Panc1 (cell line): ENCODE results near the gene KRTAP10-10. TPM values are rescaled to one million over a fixed set of nuclear protein-coding genes. Genes with fewer than 3 reads are reported as not detected.

Experiments used
- ATAC-seq: fragments of 200-7000 bp; cut with Tn5 transposase; 2 replicates; pipeline ENCODE4 v1.9.1; 2020; ENCODE audit warnings: mild to moderate bottlenecking, moderate library complexity
- BruUV-seq: library from RNA; stranded (reverse); fragments of 400-500 nt; replicated peaks from 2 replicates; lab custom pipeline; 2021; lab: Mats Ljungman, UMichigan
- CTCF ChIA-PET: fragments of 300-600 bp; sonication (Branson Sonifier 250); formaldehyde crosslinking; loops from one replicate; lab custom pipeline; 2022; ENCODE audit warnings: antibody characterized with exemption; lab: Charles Lee
- POLR2A ChIA-PET: fragments of 300-600 bp; sonication (Branson Sonifier 250); formaldehyde crosslinking; loops from one replicate; lab custom pipeline; 2022; ENCODE audit warnings: antibody characterized with exemption; lab: Charles Lee
- DNase-seq: peaks from one replicate; pipeline ENCODE4 v3.0.0-alpha.2; 2010; ENCODE audit warnings: low read depth, low spot score
- H3K27ac ChIP-seq: 2 replicates; pipeline ENCODE4 v1.5.1; 2011; ENCODE audit warnings: mild to moderate bottlenecking, low read length, inconsistent platforms
- H3K27me3 ChIP-seq: fragments of 200-500 bp; sonication (Bioruptor generic); 2 replicates; pipeline ENCODE4 v1.6.0; 2014; ENCODE audit warnings: low read length, inconsistent platforms; ENCODE audit not compliant: control insufficient read depth, insufficient read depth
- H3K36me3 ChIP-seq: fragments of 200-500 bp; sonication (Bioruptor generic); 2 replicates; pipeline ENCODE4 v1.5.1; 2014; ENCODE audit warnings: inconsistent platforms, mild to moderate bottlenecking, low read length, moderate library complexity; ENCODE audit not compliant: control insufficient read depth, insufficient read depth
- H3K4me1 ChIP-seq: 2 replicates; pipeline ENCODE4 v1.5.1; 2011; ENCODE audit warnings: inconsistent platforms, mild to moderate bottlenecking, low read length, moderate library complexity; ENCODE audit not compliant: control insufficient read depth, insufficient read depth
- H3K4me3 ChIP-seq, 2 experiments: 2 replicates each; pipeline ENCODE4 v1.5.1; 2011 to 2012; ENCODE audit warnings: low read depth in 2 of 2, low read length in 2 of 2, mild to moderate bottlenecking in 2 of 2, inconsistent platforms in 1 of 2, moderate library complexity in 1 of 2
- H3K9me3 ChIP-seq: fragments of 200-500 bp; sonication (Bioruptor generic); 2 replicates; pipeline ENCODE4 v1.5.1; 2014; ENCODE audit warnings: low read depth, mild to moderate bottlenecking, inconsistent platforms, low read length, moderate library complexity; ENCODE audit not compliant: control insufficient read depth, insufficient read depth
- POLR2AphosphoS5 ChIP-seq: IDR thresholded peaks from 2 replicates; pipeline ENCODE4 v1.6.1; 2012; ENCODE audit warnings: mild to moderate bottlenecking, low read depth, low read length, moderate library complexity
- SIN3A ChIP-seq: IDR thresholded peaks from 2 replicates; pipeline ENCODE4 v1.6.1; 2012; ENCODE audit warnings: low read depth, mild to moderate bottlenecking, low read length, moderate library complexity, borderline replicate concordance; ENCODE audit not compliant: insufficient read depth
- TCF7L2 ChIP-seq: IDR thresholded peaks from 2 replicates; pipeline ENCODE4 v1.6.1; 2011; ENCODE audit warnings: mild to moderate bottlenecking, low read depth, low read length, inconsistent platforms
- in situ Hi-C: cut with HindIII; loops from 2 replicates; pipeline ENCODE4 v1.10.0; 2016; ENCODE audit warnings: low sequenced_read_pairs, low pct_unique_long_range_greater_than_20kb
- intact Hi-C: fragments of 100-400 bp; cut with micrococcal nuclease; formaldehyde crosslinking; loops from one replicate; pipeline ENCODE4 v1.10.0; 2022; ENCODE audit not compliant: unreplicated experiment
- total RNA-seq: library from RNA; stranded (reverse); gene quantifications from one replicate; pipeline ENCODE4 v1.2.1, GENCODE V29; 2021; ENCODE audit not compliant: unreplicated experiment
- TF ChIP-seq, protein P1 (sequence below): fragments of 450-650 bp; IDR thresholded peaks from 2 replicates; pipeline ENCODE4 v1.5.1; 2017; ENCODE audit warnings: mild to moderate bottlenecking
- TF ChIP-seq, protein P2 (sequence below), 2 experiments: IDR thresholded peaks; 2 replicates each; pipeline ENCODE4 v1.6.1; 2011 to 2012; ENCODE audit warnings: low read depth in 2 of 2, control low read depth in 1 of 2, low read length in 1 of 2, mild to moderate bottlenecking in 1 of 2, moderate library complexity in 1 of 2; ENCODE audit not compliant: insufficient read depth in 1 of 2

Gene KRTAP10-10
- total RNA-seq, 1 experiment from 2014 or later: not detected

DNA sequence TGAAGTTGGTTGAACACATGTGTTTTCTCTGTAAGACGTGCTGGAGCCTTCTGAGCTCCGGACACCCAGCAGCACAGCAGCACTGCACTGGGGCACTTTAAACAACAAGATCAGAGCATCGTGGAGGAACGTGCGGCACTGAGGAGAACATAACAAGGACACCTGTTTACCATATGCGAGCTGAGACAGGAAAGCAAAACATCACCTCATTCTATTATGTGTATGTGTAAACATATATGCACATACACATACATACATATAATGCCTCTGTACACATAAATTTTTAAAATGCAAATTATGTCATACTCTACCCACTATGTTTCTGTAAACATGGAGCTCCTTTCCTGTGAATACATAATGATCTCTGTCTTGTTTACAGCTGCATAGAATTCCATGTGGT, 41.6 kb upstream of the KRTAP10-10 start:
- no peaks in the 10 kb centered on the region for H3K9me3 ChIP-seq
- DNase-seq (no peak), ATAC-seq (no peak)
- H3K4me1 ChIP-seq: no peaks in the 10 kb centered on the region; the same call in 1 of the 2 replicates
- ChIA-PET CTCF (no interaction called here), POLR2A (no interaction called here)
- no peak overlapping the region for H3K27ac ChIP-seq
- no peaks in the 10 kb centered on the region for H3K36me3 ChIP-seq
- BruUV-seq: no TSS peak
- TF ChIP-seq SIN3A (no peak), TCF7L2 (no peak)
- in situ Hi-C loops (no loop called here), intact Hi-C loops (no loop called here)
- no peak overlapping the region for H3K4me3 ChIP-seq
- H3K27me3 ChIP-seq: no peaks in the 10 kb centered on the region

DNA sequence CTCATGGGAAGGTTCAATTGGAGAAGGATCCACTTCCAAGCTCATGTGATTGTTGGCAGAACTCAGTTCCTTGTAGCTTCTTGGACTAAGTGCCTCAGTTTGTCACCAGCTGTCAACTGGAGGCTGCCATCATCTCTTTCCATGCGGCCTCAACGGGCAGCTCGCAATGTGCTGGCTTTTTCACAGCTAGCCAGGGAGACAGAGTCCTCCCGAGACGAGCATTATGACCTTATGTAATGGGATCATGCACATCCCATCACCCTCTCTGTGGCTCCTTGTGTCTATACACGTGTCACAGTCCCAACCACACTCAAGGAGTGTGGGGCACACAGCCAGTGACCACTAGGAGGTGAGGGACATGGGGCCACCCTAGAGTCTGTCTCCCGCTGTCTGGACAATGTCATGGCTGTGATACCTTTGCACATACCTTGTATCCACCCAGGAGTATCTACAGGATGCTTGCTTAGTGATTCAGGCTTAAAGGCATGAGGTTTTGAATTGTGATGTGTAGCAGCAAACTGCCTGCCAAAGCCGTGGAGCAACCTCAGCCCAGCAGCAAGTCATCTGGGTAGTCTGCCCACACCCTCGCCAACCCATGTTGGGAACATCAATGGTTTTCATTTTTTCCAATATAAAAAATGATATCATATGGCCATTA, 41.0 kb upstream of the KRTAP10-10 start:
- in situ Hi-C loops (no loop called here), intact Hi-C loops (no loop called here)
- no TSS peak for BruUV-seq
- H3K36me3 ChIP-seq: no peaks in the 10 kb centered on the region
- peak; percentile 79 for ATAC-seq
- ChIA-PET POLR2A (no interaction called here), CTCF (no interaction called here)
- peak; percentile 32 for DNase-seq
- H3K27ac ChIP-seq: no peak overlapping the region
- no peak overlapping the region for H3K4me3 ChIP-seq
- no peaks in the 10 kb centered on the region; the same call in 1 of the 2 replicates for H3K4me1 ChIP-seq
- TF ChIP-seq, protein P1, sequence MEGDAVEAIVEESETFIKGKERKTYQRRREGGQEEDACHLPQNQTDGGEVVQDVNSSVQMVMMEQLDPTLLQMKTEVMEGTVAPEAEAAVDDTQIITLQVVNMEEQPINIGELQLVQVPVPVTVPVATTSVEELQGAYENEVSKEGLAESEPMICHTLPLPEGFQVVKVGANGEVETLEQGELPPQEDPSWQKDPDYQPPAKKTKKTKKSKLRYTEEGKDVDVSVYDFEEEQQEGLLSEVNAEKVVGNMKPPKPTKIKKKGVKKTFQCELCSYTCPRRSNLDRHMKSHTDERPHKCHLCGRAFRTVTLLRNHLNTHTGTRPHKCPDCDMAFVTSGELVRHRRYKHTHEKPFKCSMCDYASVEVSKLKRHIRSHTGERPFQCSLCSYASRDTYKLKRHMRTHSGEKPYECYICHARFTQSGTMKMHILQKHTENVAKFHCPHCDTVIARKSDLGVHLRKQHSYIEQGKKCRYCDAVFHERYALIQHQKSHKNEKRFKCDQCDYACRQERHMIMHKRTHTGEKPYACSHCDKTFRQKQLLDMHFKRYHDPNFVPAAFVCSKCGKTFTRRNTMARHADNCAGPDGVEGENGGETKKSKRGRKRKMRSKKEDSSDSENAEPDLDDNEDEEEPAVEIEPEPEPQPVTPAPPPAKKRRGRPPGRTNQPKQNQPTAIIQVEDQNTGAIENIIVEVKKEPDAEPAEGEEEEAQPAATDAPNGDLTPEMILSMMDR: no peak
- TF ChIP-seq TCF7L2 (no peak), POLR2AphosphoS5 (no peak), SIN3A (no peak)
- TF ChIP-seq, protein P2, sequence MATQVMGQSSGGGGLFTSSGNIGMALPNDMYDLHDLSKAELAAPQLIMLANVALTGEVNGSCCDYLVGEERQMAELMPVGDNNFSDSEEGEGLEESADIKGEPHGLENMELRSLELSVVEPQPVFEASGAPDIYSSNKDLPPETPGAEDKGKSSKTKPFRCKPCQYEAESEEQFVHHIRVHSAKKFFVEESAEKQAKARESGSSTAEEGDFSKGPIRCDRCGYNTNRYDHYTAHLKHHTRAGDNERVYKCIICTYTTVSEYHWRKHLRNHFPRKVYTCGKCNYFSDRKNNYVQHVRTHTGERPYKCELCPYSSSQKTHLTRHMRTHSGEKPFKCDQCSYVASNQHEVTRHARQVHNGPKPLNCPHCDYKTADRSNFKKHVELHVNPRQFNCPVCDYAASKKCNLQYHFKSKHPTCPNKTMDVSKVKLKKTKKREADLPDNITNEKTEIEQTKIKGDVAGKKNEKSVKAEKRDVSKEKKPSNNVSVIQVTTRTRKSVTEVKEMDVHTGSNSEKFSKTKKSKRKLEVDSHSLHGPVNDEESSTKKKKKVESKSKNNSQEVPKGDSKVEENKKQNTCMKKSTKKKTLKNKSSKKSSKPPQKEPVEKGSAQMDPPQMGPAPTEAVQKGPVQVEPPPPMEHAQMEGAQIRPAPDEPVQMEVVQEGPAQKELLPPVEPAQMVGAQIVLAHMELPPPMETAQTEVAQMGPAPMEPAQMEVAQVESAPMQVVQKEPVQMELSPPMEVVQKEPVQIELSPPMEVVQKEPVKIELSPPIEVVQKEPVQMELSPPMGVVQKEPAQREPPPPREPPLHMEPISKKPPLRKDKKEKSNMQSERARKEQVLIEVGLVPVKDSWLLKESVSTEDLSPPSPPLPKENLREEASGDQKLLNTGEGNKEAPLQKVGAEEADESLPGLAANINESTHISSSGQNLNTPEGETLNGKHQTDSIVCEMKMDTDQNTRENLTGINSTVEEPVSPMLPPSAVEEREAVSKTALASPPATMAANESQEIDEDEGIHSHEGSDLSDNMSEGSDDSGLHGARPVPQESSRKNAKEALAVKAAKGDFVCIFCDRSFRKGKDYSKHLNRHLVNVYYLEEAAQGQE (IDR thresholded peaks at IDR 0.05; ENCODE audit: insufficient read depth in 1 of 2, low read depth in 2 of 2, low read length in 1 of 2): no peak
- no peaks in the 10 kb centered on the region for H3K9me3 ChIP-seq
- no peaks in the 10 kb centered on the region for H3K27me3 ChIP-seq

DNA sequence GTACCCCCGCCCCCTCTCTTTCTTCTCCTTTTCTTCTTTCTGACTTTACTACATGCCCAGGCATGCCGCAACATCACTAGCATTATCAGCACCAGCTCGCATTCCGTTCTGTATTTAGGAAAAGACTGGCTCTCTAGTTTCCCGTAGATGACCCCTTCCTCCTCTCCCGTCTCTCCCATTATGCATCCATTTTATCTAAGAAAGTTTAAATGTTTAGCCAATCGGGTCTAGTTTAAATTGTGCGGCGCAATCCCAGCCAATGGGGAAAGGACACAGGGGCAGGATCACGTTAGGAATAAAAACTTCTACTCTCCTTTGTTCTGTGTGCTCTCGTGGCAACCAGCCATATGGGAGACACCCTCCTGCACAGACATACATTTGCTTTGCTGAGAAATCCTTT, 39.1 kb upstream of the KRTAP10-10 start:
- no peak for ATAC-seq
- CTCF ChIA-PET: no interaction called here

More for the DNA sequence above, 39.1 kb upstream of the KRTAP10-10 start:
- POLR2A ChIA-PET: no interaction called here
- Histone ChIP-seq H3K9me3 (no peaks in the 10 kb centered on the region), H3K4me3 (no peak overlapping the region), H3K36me3 (no peaks in the 10 kb centered on the region), H3K4me1 (no peaks in the 10 kb centered on the region; the same call in none of the 2 replicates), H3K27ac (no peak overlapping the region), H3K27me3 (no peaks in the 10 kb centered on the region)
- TF ChIP-seq, protein P2 (IDR thresholded peaks at IDR 0.05; ENCODE audit: insufficient read depth in 1 of 2, low read depth in 2 of 2, low read length in 1 of 2): no peak
- no peak for TF ChIP-seq SIN3A
- TF ChIP-seq TCF7L2: no peak
- TF ChIP-seq, protein P1: no peak
- no peak for TF ChIP-seq POLR2AphosphoS5
- BruUV-seq: no TSS peak
- DNase-seq: no peak
- in situ Hi-C loops: no loop called here
- intact Hi-C loops: no loop called here
